ENCODE data around the gene MORN1.

DNA sequence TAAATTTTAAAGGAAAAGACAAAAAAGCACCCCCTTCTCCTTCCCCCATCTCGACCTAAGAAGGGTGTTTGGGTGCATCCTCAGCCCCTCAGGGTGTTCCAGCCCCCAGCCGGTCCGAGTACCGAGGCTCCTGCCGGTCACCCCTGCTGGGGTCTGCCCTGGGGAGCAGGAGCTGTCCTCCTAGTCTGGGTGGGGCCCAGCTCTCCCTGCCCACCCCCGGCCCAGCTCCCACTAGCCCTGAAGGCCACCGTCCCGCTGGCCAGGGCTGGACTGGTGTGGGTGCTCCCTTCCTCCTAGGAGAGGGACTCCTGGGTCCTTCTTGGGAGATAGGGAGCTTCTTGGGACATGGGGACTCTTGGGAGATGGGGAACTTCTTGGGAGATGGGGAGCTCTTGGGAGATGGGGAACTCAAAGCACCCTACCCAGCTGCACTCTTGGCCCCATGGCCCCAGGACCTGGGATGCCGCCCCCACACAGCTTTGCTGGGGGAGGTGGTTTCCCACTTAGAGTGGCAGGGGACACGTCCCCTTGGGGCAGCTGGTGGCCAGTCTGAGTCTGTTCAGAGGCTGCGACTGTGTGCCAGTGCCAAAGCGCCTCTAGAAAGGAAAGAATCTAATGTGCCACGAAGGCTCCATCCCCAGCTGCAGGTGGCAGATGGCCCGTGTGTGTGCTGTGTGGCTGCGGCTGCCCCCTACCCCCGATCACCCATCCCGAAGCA, 44.5 kb downstream of the MORN1 start:
- TF ChIP-seq, protein P1, sequence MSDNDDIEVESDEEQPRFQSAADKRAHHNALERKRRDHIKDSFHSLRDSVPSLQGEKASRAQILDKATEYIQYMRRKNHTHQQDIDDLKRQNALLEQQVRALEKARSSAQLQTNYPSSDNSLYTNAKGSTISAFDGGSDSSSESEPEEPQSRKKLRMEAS (IDR thresholded peaks at IDR 0.05; ENCODE audit: low read depth) = no peak
- TF ChIP-seq TAF1 (IDR thresholded peaks at IDR 0.05; ENCODE audit: borderline replicate concordance, low read depth, low read length) = no peak
- no peak for TF ChIP-seq SIN3A (IDR thresholded peaks at IDR 0.05; ENCODE audit: borderline replicate concordance, low read depth, low read length)
- TF ChIP-seq, protein P2, sequence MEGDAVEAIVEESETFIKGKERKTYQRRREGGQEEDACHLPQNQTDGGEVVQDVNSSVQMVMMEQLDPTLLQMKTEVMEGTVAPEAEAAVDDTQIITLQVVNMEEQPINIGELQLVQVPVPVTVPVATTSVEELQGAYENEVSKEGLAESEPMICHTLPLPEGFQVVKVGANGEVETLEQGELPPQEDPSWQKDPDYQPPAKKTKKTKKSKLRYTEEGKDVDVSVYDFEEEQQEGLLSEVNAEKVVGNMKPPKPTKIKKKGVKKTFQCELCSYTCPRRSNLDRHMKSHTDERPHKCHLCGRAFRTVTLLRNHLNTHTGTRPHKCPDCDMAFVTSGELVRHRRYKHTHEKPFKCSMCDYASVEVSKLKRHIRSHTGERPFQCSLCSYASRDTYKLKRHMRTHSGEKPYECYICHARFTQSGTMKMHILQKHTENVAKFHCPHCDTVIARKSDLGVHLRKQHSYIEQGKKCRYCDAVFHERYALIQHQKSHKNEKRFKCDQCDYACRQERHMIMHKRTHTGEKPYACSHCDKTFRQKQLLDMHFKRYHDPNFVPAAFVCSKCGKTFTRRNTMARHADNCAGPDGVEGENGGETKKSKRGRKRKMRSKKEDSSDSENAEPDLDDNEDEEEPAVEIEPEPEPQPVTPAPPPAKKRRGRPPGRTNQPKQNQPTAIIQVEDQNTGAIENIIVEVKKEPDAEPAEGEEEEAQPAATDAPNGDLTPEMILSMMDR (IDR thresholded peaks at IDR 0.05) = no peak
- no peak for TF ChIP-seq NFIC (IDR thresholded peaks at IDR 0.05; ENCODE audit: borderline replicate concordance)
- no peak for TF ChIP-seq FOXJ3 (CRISPR knock-in tag; IDR thresholded peaks at IDR 0.05)
- no peak for TF ChIP-seq GABPA (IDR thresholded peaks at IDR 0.05; ENCODE audit: low read depth)

Measured in SK-N-SH (cell line).